Body of pancreas (tissue), 4 donors: ENCODE results near the gene EYA4. TPM values are rescaled to one million over a fixed set of nuclear protein-coding genes. Genes with fewer than 3 reads are reported as not detected.

Experiments
- ATAC-seq: fragments of 150-250 bp; one replicate; pipeline ENCODE4 v1.9.1; 2016
- DNase-seq, 4 donors: peaks; one replicate each; pipeline ENCODE4 v3.0.0-alpha.2; 2019
- H3K27ac ChIP-seq, 4 donors: fragments of 200-600 bp; sonication (generic); 1 replicate in 3 of 4; 2 replicates in 1 of 4; pipeline versions ENCODE4 v1.5.1 to v1.6.1; 2016 to 2019; ENCODE audit warnings: mild to moderate bottlenecking in 1 of 4, mixed read lengths in 1 of 4, moderate library complexity in 1 of 4
- H3K27me3 ChIP-seq, 2 donors: fragments of 200-600 bp; sonication (generic); one replicate each; pipeline ENCODE4 v1.6.0; 2016; ENCODE audit warnings: mild to moderate bottlenecking in 1 of 2
- H3K36me3 ChIP-seq, 2 donors: fragments of 200-600 bp; sonication (generic); replicated peaks in 1 of 2; 2 replicates each; pipeline ENCODE4 v1.5.1; 2016; ENCODE audit warnings: low read depth in 2 of 2; ENCODE audit not compliant: insufficient read depth in 1 of 2
- H3K4me1 ChIP-seq: fragments of 200-600 bp; sonication (generic); one replicate; pipeline ENCODE4 v1.6.0; 2016
- H3K4me3 ChIP-seq, 2 donors: fragments of 200-600 bp; sonication (generic); 1 replicate in 1 of 2; 2 replicates in 1 of 2; pipeline ENCODE4 v1.5.1; 2016 to 2019
- H3K9me3 ChIP-seq, 3 donors: fragments of 200-600 bp; sonication (generic); 1 replicate in 2 of 3; 2 replicates in 1 of 3; pipeline ENCODE4 v1.5.1; 2016
- POLR2A ChIP-seq, 3 donors: fragments of 450-650 bp; IDR thresholded peaks; one replicate each; pipeline ENCODE4 v1.6.1; 2016; ENCODE audit warnings: antibody characterized with exemption in 3 of 3, mild to moderate bottlenecking in 2 of 3
- WGBS, 2 donors: methylation state at CpG; one replicate each; pipeline ENCODE4 v1.1.5; 2017; 5-methylcytosine and 5-hydroxymethylcytosine counted together
- intact Hi-C: fragments of 100-400 bp; cut with DNase I; formaldehyde crosslinking; loops from one replicate; pipeline ENCODE4 v1.15.1; 2023
- total RNA-seq, 2 donors: library from RNA; depleted of rRNA; stranded (reverse); fragments of >200 nt; gene quantifications; one replicate each; pipeline ENCODE4 v1.1.0, GENCODE V29; 2016
- TF ChIP-seq, protein P1 (sequence below), 7 experiments: fragments of 450-650 bp in 4 of 7; fragments of 200-600 bp in 3 of 7; sonication (generic) in 3 of 7; IDR thresholded peaks; one replicate each; pipeline ENCODE4 v1.5.1; 2016 to 2019; ENCODE audit warnings: antibody characterized with exemption in 7 of 7

Gene EYA4
- total RNA-seq, 2 donors from 2014 or later: 0.26 to 5.3 TPM

DNA sequence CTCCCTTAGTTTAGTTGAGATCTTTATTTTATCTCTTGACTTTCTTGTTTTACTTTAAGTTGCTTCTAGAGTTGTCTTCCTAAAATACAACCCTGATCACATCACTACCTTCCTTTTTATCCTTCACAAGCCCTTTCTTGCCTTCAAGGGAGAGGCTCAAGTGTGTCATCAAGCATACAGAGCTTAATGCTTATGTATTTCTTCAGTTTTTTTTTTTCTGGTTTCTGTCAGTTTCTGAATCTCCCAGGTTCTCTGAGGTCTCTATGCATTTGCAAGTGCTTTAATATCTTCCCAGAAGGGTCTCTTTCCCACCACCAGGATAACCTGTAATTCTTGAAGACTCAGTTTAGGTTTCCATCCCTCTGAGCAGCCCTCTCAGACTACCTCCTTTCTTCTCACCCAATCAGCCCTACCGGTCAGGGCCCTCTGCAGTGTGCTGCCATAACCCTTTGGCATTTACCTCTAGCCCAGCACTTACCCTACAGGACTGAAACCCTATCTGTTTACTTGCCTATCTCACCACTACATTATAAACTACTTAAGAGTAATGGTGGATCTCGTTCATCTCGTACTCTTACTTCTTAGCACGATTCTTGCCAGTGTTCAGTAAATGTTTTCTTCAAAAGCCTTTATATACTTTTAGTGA lies 36.9 kb downstream of the EYA4 start:
- no peak overlapping the region for H3K4me3 ChIP-seq
- ATAC-seq: no peak
- no peaks in the 10 kb centered on the region for H3K4me1 ChIP-seq
- DNase-seq: no peak
- 48 to 67% methylated on average over 4 of the region's 4 CpGs for WGBS, 2 donors
- intact Hi-C loops: no loop called here
- no peak overlapping the region for H3K27ac ChIP-seq
- H3K9me3 ChIP-seq: no peaks in the 10 kb centered on the region
- no peak for TF ChIP-seq POLR2A (IDR thresholded peaks at IDR 0.05)
- TF ChIP-seq, protein P1, sequence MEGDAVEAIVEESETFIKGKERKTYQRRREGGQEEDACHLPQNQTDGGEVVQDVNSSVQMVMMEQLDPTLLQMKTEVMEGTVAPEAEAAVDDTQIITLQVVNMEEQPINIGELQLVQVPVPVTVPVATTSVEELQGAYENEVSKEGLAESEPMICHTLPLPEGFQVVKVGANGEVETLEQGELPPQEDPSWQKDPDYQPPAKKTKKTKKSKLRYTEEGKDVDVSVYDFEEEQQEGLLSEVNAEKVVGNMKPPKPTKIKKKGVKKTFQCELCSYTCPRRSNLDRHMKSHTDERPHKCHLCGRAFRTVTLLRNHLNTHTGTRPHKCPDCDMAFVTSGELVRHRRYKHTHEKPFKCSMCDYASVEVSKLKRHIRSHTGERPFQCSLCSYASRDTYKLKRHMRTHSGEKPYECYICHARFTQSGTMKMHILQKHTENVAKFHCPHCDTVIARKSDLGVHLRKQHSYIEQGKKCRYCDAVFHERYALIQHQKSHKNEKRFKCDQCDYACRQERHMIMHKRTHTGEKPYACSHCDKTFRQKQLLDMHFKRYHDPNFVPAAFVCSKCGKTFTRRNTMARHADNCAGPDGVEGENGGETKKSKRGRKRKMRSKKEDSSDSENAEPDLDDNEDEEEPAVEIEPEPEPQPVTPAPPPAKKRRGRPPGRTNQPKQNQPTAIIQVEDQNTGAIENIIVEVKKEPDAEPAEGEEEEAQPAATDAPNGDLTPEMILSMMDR (IDR thresholded peaks at IDR 0.05): no peak
- no peaks in the 10 kb centered on the region for H3K27me3 ChIP-seq
- H3K36me3 ChIP-seq: no peaks in the 10 kb centered on the region

DNA sequence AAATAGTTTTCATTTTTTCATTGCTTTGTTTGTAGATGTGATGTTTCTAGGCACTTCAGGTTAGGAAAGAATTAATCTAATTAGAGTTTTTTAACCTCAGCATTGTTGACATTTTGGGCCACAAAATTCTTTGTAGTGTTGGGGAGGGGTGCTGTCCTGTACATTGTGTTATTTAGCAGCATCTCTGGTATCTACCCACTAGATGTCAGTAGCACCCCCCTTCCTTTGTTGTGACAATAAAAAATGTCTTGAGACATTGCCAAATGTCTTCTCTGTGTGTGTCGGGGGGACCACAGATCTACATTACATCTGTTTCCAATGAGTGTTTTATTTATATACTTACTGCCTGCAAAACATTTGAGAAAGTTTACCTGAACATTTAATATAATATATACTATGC lies 45.6 kb downstream of the EYA4 start:
- 0 to 26% methylated on average over 1 of the region's 1 CpG for WGBS, 2 donors
- DNase-seq (no peak), ATAC-seq (no peak)
- Histone ChIP-seq H3K9me3 (no peaks in the 10 kb centered on the region), H3K4me3 (no peak overlapping the region), H3K27ac (no peak overlapping the region), H3K36me3 (no peaks in the 10 kb centered on the region), H3K27me3 (no peaks in the 10 kb centered on the region), H3K4me1 (no peaks in the 10 kb centered on the region)
- no peak for TF ChIP-seq POLR2A (IDR thresholded peaks at IDR 0.05)
- TF ChIP-seq, protein P1 (IDR thresholded peaks at IDR 0.05): no peak
- intact Hi-C loops: no loop called here

DNA sequence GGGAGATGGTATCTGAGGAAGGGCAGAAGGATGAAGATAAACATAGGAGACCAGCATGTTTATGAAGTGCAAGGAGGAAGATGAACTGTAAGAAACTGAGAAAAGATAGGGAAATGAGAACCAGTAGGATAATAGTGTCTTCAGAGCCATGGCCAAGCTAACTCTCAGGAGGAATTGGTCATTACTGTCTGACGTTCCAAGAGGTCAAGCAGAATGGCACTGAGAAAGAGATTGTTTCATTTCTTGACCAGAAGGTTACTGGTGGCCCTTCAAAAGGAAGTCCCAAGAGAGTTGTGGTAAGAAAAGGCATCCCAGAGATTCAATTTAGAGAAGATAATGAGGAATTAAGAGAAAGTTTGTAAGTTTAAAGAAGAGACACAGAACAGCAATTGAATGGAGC lies 47.5 kb downstream of the EYA4 start:
- Histone ChIP-seq H3K4me3 (no peak overlapping the region), H3K27ac (no peak overlapping the region), H3K9me3 (no peaks in the 10 kb centered on the region), H3K36me3 (no peaks in the 10 kb centered on the region), H3K27me3 (no peaks in the 10 kb centered on the region), H3K4me1 (no peaks in the 10 kb centered on the region)
- TF ChIP-seq, protein P1 (IDR thresholded peaks at IDR 0.05): no peak
- no peak for TF ChIP-seq POLR2A (IDR thresholded peaks at IDR 0.05)
- intact Hi-C loops: no loop called here
- WGBS, 2 donors: 22 to 51% methylated on average over 1 of the region's 1 CpG
- no peak for ATAC-seq
- DNase-seq: no peak

DNA sequence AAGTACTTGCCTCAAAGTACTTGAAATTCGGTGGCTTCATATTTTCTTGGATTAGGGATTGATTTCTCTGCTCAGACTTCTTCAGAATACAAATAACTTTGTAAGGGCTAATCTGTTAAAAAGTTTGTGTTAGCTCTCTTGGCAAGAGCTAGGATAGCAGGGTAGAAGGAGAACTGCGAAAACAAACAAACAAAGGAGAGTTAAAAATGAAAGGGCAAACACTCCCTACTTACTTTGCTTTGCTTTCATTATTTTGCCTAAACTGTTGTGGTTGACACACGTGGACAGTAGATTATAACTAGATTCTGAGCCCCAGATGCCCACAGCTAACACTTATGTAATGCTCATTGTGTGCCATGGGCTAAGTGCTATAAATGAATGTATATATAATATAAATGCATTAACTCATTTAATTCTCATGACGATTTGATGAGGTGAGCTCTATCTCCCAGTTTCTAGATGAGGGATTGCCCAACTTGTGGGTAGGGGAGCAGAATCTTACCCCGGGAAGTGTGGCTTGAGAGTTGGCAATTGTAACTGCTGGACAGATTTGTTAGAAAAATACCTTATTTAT lies 48.7 kb downstream of the EYA4 start:
- H3K36me3 ChIP-seq: no peaks in the 10 kb centered on the region

More for the DNA sequence above, 48.7 kb downstream of the EYA4 start:
- no peaks in the 10 kb centered on the region for H3K9me3 ChIP-seq
- intact Hi-C loops: no loop called here
- H3K27me3 ChIP-seq: no peaks in the 10 kb centered on the region
- no peaks in the 10 kb centered on the region for H3K4me1 ChIP-seq
- WGBS, 2 donors: 50 to 56% methylated on average over 5 of the region's 5 CpGs
- H3K27ac ChIP-seq: no peak overlapping the region
- no peak for DNase-seq
- H3K4me3 ChIP-seq: no peak overlapping the region
- TF ChIP-seq, protein P1 (IDR thresholded peaks at IDR 0.05): no peak
- no peak for TF ChIP-seq POLR2A (IDR thresholded peaks at IDR 0.05)
- ATAC-seq: no peak
